GM19372 (cell line): Measurements from ENCODE around the gene WDR73.
"Not testable (repeated sequence)": the region's sequence is repeated elsewhere in the genome, so short reads cannot be mapped to it uniquely, and the experiment has no call there.

Experiments used
- ATAC-seq: cut with Tn5 transposase; IDR thresholded peaks from one replicate; pipeline ENCODE4 v1.9.1; 2021; ENCODE audit warnings: mild to moderate bottlenecking, low read depth, moderate library complexity; ENCODE audit not compliant: unreplicated experiment

WDR73 gene

GRCh38 chr15:84653910-84654688 lies at the start of gene WDR73:
Gene WDR73, minus strand, starts transcription at chr15:84654283. Its CDS starts 9 bp downstream, at chr15:84654274.
- peak; percentile 78 for ATAC-seq

GRCh38 chr15:84703808-84704207 lies 49.7 kb upstream of the WDR73 start:
- no peak for ATAC-seq

GRCh38 chr15:84702961-84703482 lies 48.9 kb upstream of the WDR73 start:
- ATAC-seq: no peak

GRCh38 chr15:84699538-84700191 lies 45.6 kb upstream of the WDR73 start:
- no peak for ATAC-seq

GRCh38 chr15:84697236-84697990 lies 43.3 kb upstream of the WDR73 start:
- ATAC-seq: no peak

- ATAC-seq: no peak
These were observed 42.7 kb upstream of the WDR73 start for GRCh38 chr15:84696757-84697156.

- ATAC-seq: no peak
These were observed 36.3 kb upstream of the WDR73 start for GRCh38 chr15:84690342-84690741.

GRCh38 chr15:84689858-84690257 lies 35.8 kb upstream of the WDR73 start:
- ATAC-seq: no peak

- ATAC-seq: not testable (repeated sequence)
These were observed 32.4 kb upstream of the WDR73 start for GRCh38 chr15:84686446-84686845.

- ATAC-seq: no peak
These were observed 31.2 kb upstream of the WDR73 start for GRCh38 chr15:84685304-84685703.

- ATAC-seq: no peak
These were observed 30.0 kb upstream of the WDR73 start for GRCh38 chr15:84684092-84684491.

- ATAC-seq: no peak
These were observed 27.7 kb upstream of the WDR73 start for GRCh38 chr15:84681831-84682230.

GRCh38 chr15:84671211-84671610 lies 17.1 kb upstream of the WDR73 start:
- no peak for ATAC-seq

- no peak for ATAC-seq
These were observed 15.6 kb upstream of the WDR73 start for GRCh38 chr15:84669726-84670125.

GRCh38 chr15:84668221-84668982 lies 14.3 kb upstream of the WDR73 start:
- ATAC-seq: no peak

GRCh38 chr15:84666373-84666772 lies 12.3 kb upstream of the WDR73 start:
- ATAC-seq: no peak

- no peak for ATAC-seq
These were observed 6.9 kb upstream of the WDR73 start for GRCh38 chr15:84661001-84661400.

- ATAC-seq: no peak
These were observed 6.1 kb upstream of the WDR73 start for GRCh38 chr15:84659904-84660781.

- no peak for ATAC-seq
These were observed 4.8 kb upstream of the WDR73 start for GRCh38 chr15:84658788-84659411.
